Right lobe of liver (tissue), 4 donors: ENCODE data around the gene ALK.

Experiments
- CTCF ChIP-seq, 4 donors: fragments of 200-600 bp in 3 of 4; fragments of 450-650 bp in 1 of 4; IDR thresholded peaks; one replicate each; pipeline versions ENCODE4 v1.5.1 to v1.8.0; 2016 to 2022; ENCODE audit warnings: antibody characterized with exemption in 4 of 4, mild to moderate bottlenecking in 2 of 4
- POLR2A ChIP-seq: fragments of 450-650 bp; IDR thresholded peaks from one replicate; pipeline ENCODE4 v1.6.1; 2017; ENCODE audit warnings: antibody characterized with exemption, mild to moderate bottlenecking
- donor health status: DM: no; HTN: no; CAD: no.
- donor health status: DM: no; HTN: no; CAD: no.
- donor health status: DM: no; HTN: yes; CAD: no.

DNA sequence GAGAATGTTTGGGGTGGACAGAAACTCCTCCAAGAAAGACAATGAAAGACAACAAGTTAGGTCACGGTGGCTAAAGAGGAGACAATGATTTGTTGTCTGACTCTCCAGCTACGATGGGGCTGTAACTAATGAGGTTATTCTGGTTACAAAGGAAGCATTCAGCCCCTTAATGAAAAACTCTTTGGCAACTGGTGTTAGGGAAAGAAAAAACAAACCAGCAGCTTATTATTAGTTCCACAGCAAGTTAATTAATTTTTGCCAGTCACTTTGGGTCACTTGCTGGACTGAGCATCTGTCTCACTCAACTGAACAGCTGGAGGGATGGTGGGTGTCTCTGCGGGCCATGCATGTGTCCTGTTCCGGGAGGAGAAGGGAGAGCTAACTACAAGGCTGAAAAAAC, 263.7 kb downstream of the ALK start:
- TF ChIP-seq CTCF (IDR thresholded peaks at IDR 0.05), result no peak
- no peak for TF ChIP-seq POLR2A
